Esophagus muscularis mucosa (tissue), 4 donors: Measurements from ENCODE around the gene CACNB4. TPM values are rescaled to one million over a fixed set of nuclear protein-coding genes. Genes with fewer than 3 reads are reported as not detected.
"Not testable (repeated sequence)": the region's sequence is repeated elsewhere in the genome, so short reads cannot be mapped to it uniquely, and the experiment has no call there.

Experiments used
- DNase-seq: peaks from one replicate; pipeline ENCODE4 v3.0.0-alpha.2; 2017; ENCODE audit errors: extremely low spot score
- H3K27ac ChIP-seq, 4 donors: fragments of 200-600 bp; sonication (generic); replicated peaks in 1 of 4; 1 replicate in 3 of 4; 2 replicates in 1 of 4; pipeline ENCODE4 v1.5.1; 2016 to 2019; ENCODE audit warnings: mild to moderate bottlenecking in 1 of 4
- H3K27me3 ChIP-seq, 4 donors: fragments of 200-600 bp; sonication (generic); one replicate each; pipeline versions ENCODE4 v1.5.1 to v1.6.0; 2016 to 2019
- H3K36me3 ChIP-seq, 4 donors: fragments of 200-600 bp; sonication (generic); one replicate each; pipeline ENCODE4 v1.5.1; 2016 to 2019
- H3K4me1 ChIP-seq, 4 donors: fragments of 200-600 bp; sonication (generic); one replicate each; pipeline ENCODE4 v1.5.1; 2016 to 2019
- H3K4me3 ChIP-seq, 4 donors: fragments of 200-600 bp; sonication (generic); 1 replicate in 2 of 4; 2 replicates in 2 of 4; pipeline ENCODE4 v1.5.1; 2016 to 2019; ENCODE audit warnings: mild to moderate bottlenecking in 4 of 4, moderate library complexity in 1 of 4
- H3K9me3 ChIP-seq, 4 donors: fragments of 200-600 bp; sonication (generic); 1 replicate in 3 of 4; 2 replicates in 1 of 4; pipeline ENCODE4 v1.5.1; 2016 to 2019
- EP300 ChIP-seq: sonication (generic); formaldehyde crosslinking; IDR thresholded peaks from one replicate; pipeline ENCODE4 v1.6.1; 2017; ENCODE audit warnings: antibody characterized with exemption
- POLR2A ChIP-seq: fragments of 450-650 bp; IDR thresholded peaks from one replicate; pipeline ENCODE4 v1.6.1; 2017; ENCODE audit warnings: antibody characterized with exemption, moderate library complexity, mild to moderate bottlenecking, low read depth
- POLR2AphosphoS5 ChIP-seq, 2 donors: sonication (generic); formaldehyde crosslinking; IDR thresholded peaks; one replicate each; pipeline ENCODE4 v1.6.1; 2017; ENCODE audit warnings: antibody characterized with exemption in 2 of 2
- WGBS: methylation state at CpG from one replicate; pipeline ENCODE4 v1.1.5; 2018; 5-methylcytosine and 5-hydroxymethylcytosine counted together
- intact Hi-C: fragments of 100-400 bp; cut with DNase I; formaldehyde crosslinking; loops from one replicate; pipeline ENCODE4 v1.15.1; 2023
- total RNA-seq, 4 donors: library from RNA; depleted of rRNA; stranded (reverse); fragments of >200 nt; gene quantifications; one replicate each; pipeline versions ENCODE4 v1.1.0 to v1.2.1, GENCODE V29; 2016
- TF ChIP-seq, protein P1 (sequence below), 3 experiments: fragments of 200-600 bp in 2 of 3; fragments of 450-650 bp in 1 of 3; sonication (generic) in 2 of 3; IDR thresholded peaks; one replicate each; pipeline ENCODE4 v1.5.1; 2017 to 2019; ENCODE audit warnings: antibody characterized with exemption in 3 of 3, mild to moderate bottlenecking in 2 of 3, moderate library complexity in 1 of 3

Gene CACNB4
- total RNA-seq, 4 donors from 2014 or later: 1.7 to 3.5 (median 2.3) TPM

DNA sequence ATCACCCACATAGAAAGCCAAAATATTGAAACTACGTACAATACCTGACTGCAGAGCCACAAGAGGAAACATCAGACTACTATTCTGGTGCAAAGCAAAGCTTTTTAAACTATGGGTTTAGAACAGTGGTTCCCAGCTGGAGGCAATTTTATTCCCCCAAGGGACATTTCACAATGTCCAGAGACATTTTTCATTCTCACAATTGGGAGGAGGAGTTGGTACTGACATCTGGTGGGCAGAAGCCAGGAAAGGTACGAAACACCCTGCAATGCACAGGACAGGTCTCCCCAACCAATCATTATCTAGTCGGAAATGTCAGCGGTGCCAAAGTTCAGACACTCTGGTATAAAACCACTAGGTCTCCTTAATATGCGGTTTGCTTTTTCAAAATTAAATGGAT, 182.2 kb downstream of the CACNB4 start:
- no peak for DNase-seq
- no peaks in the 10 kb centered on the region for H3K36me3 ChIP-seq
- peaks cover 0 to 5% (median 0%) of the 10 kb centered on the region in 4 donors for H3K4me1 ChIP-seq
- WGBS: 82% methylated on average over 5 of the region's 5 CpGs
- no peak overlapping the region for H3K4me3 ChIP-seq
- H3K27me3 ChIP-seq: no peaks in the 10 kb centered on the region
- TF ChIP-seq, protein P1, sequence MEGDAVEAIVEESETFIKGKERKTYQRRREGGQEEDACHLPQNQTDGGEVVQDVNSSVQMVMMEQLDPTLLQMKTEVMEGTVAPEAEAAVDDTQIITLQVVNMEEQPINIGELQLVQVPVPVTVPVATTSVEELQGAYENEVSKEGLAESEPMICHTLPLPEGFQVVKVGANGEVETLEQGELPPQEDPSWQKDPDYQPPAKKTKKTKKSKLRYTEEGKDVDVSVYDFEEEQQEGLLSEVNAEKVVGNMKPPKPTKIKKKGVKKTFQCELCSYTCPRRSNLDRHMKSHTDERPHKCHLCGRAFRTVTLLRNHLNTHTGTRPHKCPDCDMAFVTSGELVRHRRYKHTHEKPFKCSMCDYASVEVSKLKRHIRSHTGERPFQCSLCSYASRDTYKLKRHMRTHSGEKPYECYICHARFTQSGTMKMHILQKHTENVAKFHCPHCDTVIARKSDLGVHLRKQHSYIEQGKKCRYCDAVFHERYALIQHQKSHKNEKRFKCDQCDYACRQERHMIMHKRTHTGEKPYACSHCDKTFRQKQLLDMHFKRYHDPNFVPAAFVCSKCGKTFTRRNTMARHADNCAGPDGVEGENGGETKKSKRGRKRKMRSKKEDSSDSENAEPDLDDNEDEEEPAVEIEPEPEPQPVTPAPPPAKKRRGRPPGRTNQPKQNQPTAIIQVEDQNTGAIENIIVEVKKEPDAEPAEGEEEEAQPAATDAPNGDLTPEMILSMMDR (IDR thresholded peaks at IDR 0.05): no peak
- no peak for TF ChIP-seq POLR2A
- TF ChIP-seq EP300: no peak
- no peak for TF ChIP-seq POLR2AphosphoS5 (IDR thresholded peaks at IDR 0.05)
- no peaks in the 10 kb centered on the region for H3K9me3 ChIP-seq
- intact Hi-C loops: no loop called here
- H3K27ac ChIP-seq: no peak overlapping the region

DNA sequence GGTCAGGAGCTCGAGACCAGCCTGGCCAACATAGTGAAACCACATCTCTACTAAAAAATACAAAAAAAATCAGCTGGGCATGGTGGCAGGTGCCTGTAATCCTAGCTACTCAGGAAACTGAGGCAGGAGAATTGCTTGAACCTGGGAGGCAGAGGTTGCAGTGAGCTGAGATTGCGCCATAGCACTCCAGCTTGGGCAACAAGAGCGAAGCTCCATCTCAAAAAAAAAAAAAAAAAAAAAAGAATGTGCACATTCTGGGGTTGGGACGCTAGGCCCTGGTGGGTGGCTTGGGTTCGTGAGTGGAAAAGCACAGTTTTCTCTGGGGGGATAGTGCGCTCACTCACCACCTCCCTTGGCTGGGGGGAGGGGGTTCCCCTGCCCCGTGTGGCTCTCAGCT, 183.2 kb downstream of the CACNB4 start:
- DNase-seq, H3K27me3 ChIP-seq, H3K4me1 ChIP-seq, intact Hi-C loops, H3K4me3 ChIP-seq, H3K9me3 ChIP-seq, H3K36me3 ChIP-seq, H3K27ac ChIP-seq: not testable (repeated sequence)
- WGBS: 87% methylated on average over 7 of the region's 7 CpGs

- Histone ChIP-seq H3K27me3 (no peaks in the 10 kb centered on the region), H3K9me3 (no peaks in the 10 kb centered on the region), H3K27ac (no peak overlapping the region), H3K4me1 (peaks cover 0 to 5% (median 0%) of the 10 kb centered on the region in 4 donors), H3K36me3 (no peaks in the 10 kb centered on the region), H3K4me3 (no peak overlapping the region)
- 87% methylated on average over 7 of the region's 12 CpGs for WGBS
- TF ChIP-seq POLR2A: no peak
- TF ChIP-seq, protein P1 (IDR thresholded peaks at IDR 0.05): no peak
- intact Hi-C loops: no loop called here
- DNase-seq: no peak
Measured at GRCh38 chr2:151914989-151915628, 183.7 kb downstream of the CACNB4 start.

DNA sequence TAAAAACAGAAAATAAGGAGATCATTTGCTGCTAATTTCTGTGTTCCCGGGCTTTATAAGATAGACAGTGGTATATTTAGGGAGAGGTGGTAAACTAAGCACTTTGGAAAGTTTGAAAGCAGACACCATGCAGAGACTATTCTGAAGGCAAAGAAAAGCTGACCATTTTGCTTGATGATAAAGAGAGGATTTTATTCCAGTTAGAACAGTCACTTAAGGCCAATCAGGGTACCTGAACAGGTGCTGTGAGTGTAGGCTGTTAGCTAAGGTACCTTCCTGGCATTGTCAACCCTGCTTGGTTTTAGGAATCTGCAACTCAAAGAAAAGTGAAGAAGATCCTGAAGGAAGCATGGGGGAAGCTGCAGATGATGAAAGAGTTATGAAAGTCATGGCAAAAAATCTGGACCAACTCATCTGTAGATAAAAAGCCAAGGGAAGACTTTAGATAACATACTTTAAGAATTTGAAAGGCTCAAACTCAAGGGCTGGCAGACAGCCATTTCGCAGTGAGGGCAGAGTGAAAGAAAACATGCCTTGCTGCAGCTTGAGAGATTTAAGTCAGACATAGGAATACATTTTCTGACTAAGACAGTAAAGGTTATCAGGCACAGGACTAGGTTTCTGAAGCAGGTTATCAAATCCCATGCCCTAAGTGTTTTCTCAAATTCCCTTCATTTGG, 190.5 kb downstream of the CACNB4 start:
- peaks cover 9 to 19% (median 14%) of the 10 kb centered on the region in 4 donors for H3K4me1 ChIP-seq
- WGBS: 80% methylated on average over 2 of the region's 2 CpGs
- no peak for DNase-seq
- TF ChIP-seq EP300 (no peak), POLR2A (no peak), POLR2AphosphoS5 (IDR thresholded peaks at IDR 0.05) (no peak)
- TF ChIP-seq, protein P1 (IDR thresholded peaks at IDR 0.05): no peak
- intact Hi-C loops: no loop called here
- no peaks in the 10 kb centered on the region for H3K27me3 ChIP-seq
- no peak overlapping the region for H3K4me3 ChIP-seq
- H3K36me3 ChIP-seq: no peaks in the 10 kb centered on the region
- no peak overlapping the region for H3K27ac ChIP-seq
- no peaks in the 10 kb centered on the region for H3K9me3 ChIP-seq

DNA sequence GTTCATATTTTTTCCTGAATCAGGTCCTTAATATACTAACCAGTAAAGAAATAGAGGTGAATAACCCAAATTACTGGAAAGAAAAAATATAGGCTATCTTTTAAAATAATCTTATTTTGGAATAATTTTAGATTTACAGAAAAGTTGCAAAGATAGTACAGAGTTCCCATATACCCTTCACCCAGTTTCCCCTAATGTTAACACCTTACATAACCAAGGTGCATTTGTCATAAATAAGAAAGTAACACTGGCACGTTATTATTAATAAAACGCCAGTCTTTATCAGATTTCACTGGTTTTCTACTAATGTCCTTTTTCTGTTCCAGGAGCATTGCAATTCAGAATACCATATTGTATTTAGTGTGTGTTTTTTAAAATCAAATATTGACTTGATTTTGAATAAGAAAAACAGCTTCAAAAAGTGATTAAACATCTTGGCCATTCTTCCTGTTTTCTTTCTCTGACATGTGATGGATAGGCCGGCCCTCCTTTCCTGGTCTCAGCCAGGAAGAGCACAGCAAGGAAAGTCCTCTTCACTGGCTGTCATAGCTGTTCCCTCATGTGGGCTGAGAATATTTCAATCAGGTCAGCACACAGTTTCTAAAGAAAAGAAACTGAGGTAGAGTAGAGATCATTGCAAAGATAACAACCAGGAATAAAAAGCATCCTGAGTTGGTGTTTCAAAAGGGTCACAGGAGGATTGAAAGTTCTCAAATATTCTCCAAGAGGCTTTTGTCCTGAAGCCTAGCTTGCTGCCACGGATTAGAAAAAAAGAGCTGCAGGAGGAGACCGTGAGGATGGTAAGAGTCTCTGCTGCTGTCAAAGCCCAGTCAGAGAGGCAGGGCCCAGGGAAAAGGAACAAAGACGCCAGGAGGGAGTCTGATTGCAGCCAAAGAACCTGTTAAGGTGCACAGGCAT, 191.3 kb downstream of the CACNB4 start:
- Histone ChIP-seq H3K9me3 (no peaks in the 10 kb centered on the region), H3K4me1 (peaks cover 9 to 19% (median 16%) of the 10 kb centered on the region in 4 donors), H3K36me3 (no peaks in the 10 kb centered on the region), H3K4me3 (no peak overlapping the region), H3K27me3 (no peaks in the 10 kb centered on the region), H3K27ac (no peak overlapping the region)
- intact Hi-C loops: no loop called here
- WGBS: 69% methylated on average over 6 of the region's 6 CpGs
- no peak for DNase-seq
- TF ChIP-seq, protein P1 (IDR thresholded peaks at IDR 0.05): no peak
- no peak for TF ChIP-seq POLR2AphosphoS5 (IDR thresholded peaks at IDR 0.05)
- no peak for TF ChIP-seq EP300
- no peak for TF ChIP-seq POLR2A
